H1 (cell line): ENCODE data around the gene IGFALS.

Source experiments
- ATF3 ChIP-seq: IDR thresholded peaks from 2 replicates; pipeline ENCODE4 v1.6.1; 2011; ENCODE audit warnings: low read depth, mild to moderate bottlenecking, low read length; ENCODE audit not compliant: insufficient read depth
- BRCA1 ChIP-seq: IDR thresholded peaks from 2 replicates; pipeline ENCODE4 v1.6.1; 2012; ENCODE audit warnings: low read depth, low read length, improper control_type of control experiment
- CHD7 ChIP-seq: fragments of 300-600 bp; sonication (generic); IDR thresholded peaks from 2 replicates; pipeline ENCODE4 v1.7.1; 2012; ENCODE audit warnings: low read length, moderate library complexity, mild to moderate bottlenecking, inconsistent platforms; ENCODE audit not compliant: insufficient replicate concordance
- CREB1 ChIP-seq: IDR thresholded peaks from 2 replicates; pipeline ENCODE4 v1.6.1; 2012; ENCODE audit warnings: inconsistent platforms
- CTCF ChIP-seq, 3 experiments: IDR thresholded peaks; 1 replicate in 2 of 3; 2 replicates in 1 of 3; pipeline versions ENCODE4 v1.5.1 to v1.6.1; 2011; ENCODE audit warnings: low read length in 3 of 3, mild to moderate bottlenecking in 3 of 3, inconsistent platforms in 2 of 3, low read depth in 1 of 3, moderate library complexity in 1 of 3; ENCODE audit not compliant: insufficient read depth in 1 of 3; ENCODE audit errors: control extremely low read depth in 1 of 3
- E2F6 ChIP-seq: IDR thresholded peaks from 2 replicates; pipeline ENCODE4 v1.6.1; 2012; ENCODE audit warnings: inconsistent platforms
- EGR1 ChIP-seq: IDR thresholded peaks from 2 replicates; pipeline ENCODE4 v1.6.1; 2011; ENCODE audit warnings: low read depth, low read length, borderline replicate concordance
- EP300 ChIP-seq, 2 experiments: IDR thresholded peaks; 1 replicate in 1 of 2; 2 replicates in 1 of 2; pipeline ENCODE4 v1.6.1; 2011 to 2012; ENCODE audit warnings: low read depth in 2 of 2, low read length in 2 of 2, mild to moderate bottlenecking in 2 of 2, borderline replicate concordance in 1 of 2, inconsistent platforms in 1 of 2, moderate library complexity in 1 of 2
- EZH2 ChIP-seq: fragments of 200-600 bp; sonication (generic); IDR thresholded peaks from 2 replicates; pipeline ENCODE4 v1.7.1; 2012; ENCODE audit warnings: low read depth, mild to moderate bottlenecking, moderate library complexity, low read length, inconsistent platforms; ENCODE audit not compliant: severe bottlenecking
- GABPA ChIP-seq: IDR thresholded peaks from 2 replicates; pipeline ENCODE4 v1.6.1; 2011; ENCODE audit warnings: mild to moderate bottlenecking, low read length, moderate library complexity, borderline replicate concordance; ENCODE audit not compliant: insufficient read depth
- JUN ChIP-seq: IDR thresholded peaks from 2 replicates; pipeline ENCODE4 v1.6.1; 2011; ENCODE audit warnings: low read depth, mild to moderate bottlenecking, improper control_type of control experiment, low read length
- KDM5A ChIP-seq: fragments of 200-600 bp; IDR thresholded peaks from 2 replicates; pipeline ENCODE4 v1.7.1; 2012; ENCODE audit warnings: mild to moderate bottlenecking, low read length, inconsistent platforms, mixed read lengths
- POLR2A ChIP-seq, 2 experiments: IDR thresholded peaks; 1 replicate in 1 of 2; 2 replicates in 1 of 2; pipeline ENCODE4 v1.6.1; 2011; ENCODE audit warnings: low read depth in 2 of 2, low read length in 2 of 2, mild to moderate bottlenecking in 2 of 2; ENCODE audit errors: control extremely low read depth in 1 of 2
- POLR2AphosphoS5 ChIP-seq: IDR thresholded peaks from 2 replicates; pipeline ENCODE4 v1.6.1; 2011; ENCODE audit warnings: low read depth, low read length

- TF ChIP-seq BRCA1 (no peak), CTCF (IDR thresholded peaks at IDR 0.05; ENCODE audit: control extremely low read depth in 1 of 3, insufficient read depth in 1 of 3, low read depth in 1 of 3, low read length in 3 of 3) (no peak), EP300 (IDR thresholded peaks at IDR 0.05; ENCODE audit: borderline replicate concordance in 1 of 2, low read depth in 2 of 2, low read length in 2 of 2) (no peak), CHD7 (no peak), E2F6 (no peak), JUN (no peak), POLR2AphosphoS5 (peak; percentile 42; the same call in 1 of the 2 replicates), EZH2 (no peak), EGR1 (no peak), ATF3 (no peak), GABPA (no peak), POLR2A (IDR thresholded peaks at IDR 0.05; ENCODE audit: control extremely low read depth in 1 of 2, low read depth in 2 of 2, low read length in 2 of 2) (no peak; a peak in 1 of 3 replicates), KDM5A (no peak), CREB1 (no peak)
Observed at GRCh38 chr16:1768767-1769401, 24.6 kb downstream of the IGFALS start.
